Tongue (tissue), 2 donors: ENCODE results near the gene ABCC5. TPM values are rescaled to one million over a fixed set of nuclear protein-coding genes. Genes with fewer than 3 reads are reported as not detected.
"Not testable (repeated sequence)": the region's sequence is repeated elsewhere in the genome, so short reads cannot be mapped to it uniquely, and the experiment has no call there.

Experiments used
- DNase-seq: peaks from one replicate; pipeline ENCODE4 v3.0.0-alpha.2; 2015
- total RNA-seq: library from RNA; depleted of rRNA; stranded (reverse); fragments of >200 nt; gene quantifications from one replicate; pipeline ENCODE4 v1.2.3, GENCODE V29; 2014

Gene ABCC5
- total RNA-seq, 1 donor from 2014 or later: 58.7 TPM

DNA sequence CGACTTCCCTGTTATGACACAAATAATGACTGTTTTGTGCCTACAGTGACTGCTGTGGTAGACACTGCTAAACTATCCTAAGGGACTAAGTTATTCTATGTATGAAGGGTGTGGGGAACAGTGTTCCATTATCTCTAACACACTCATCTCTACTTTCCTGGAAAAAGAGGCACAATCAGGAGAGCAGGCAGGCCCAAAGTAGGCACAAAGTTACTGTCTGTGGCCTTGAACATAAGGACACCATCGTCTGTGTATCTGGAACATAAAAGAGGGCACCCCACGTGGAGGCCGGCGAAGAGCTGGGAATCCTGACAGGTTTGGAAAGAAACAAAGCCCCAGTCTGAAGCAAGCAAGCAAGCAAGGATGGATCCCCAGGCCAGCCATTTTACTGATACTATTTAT lies 1.5 kb downstream of the ABCC5 start:
- no peak for DNase-seq

DNA sequence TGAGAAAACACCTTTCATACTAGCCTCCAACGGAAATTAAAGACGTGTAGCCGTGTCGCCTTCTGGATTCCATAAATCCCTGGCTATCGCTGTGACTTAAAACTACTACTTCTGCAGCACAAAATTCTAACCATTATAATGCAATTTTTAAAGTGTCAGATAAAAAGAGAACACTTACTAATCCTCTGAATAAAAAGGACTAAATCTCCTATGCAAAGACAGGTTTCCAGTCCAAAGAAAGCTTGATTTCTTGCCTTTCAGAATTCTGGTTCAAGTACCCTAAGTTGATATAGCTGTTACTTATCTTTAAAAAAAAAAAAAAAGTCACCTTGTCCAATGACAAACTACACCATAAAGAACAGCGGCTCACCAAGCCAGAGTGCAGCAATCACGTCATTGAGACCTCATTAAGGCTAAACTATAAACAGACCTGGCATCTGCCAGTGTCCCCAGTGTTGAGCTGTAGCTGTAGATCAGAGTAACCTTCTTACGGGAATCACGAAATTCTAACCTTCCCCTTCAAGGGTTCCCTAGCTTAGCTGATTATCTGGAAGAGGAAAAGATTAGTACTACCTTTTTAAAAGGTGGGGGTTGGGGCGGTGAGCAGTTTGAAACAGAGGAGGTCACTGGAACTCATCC lies 2.2 kb downstream of the ABCC5 start:
- peak; percentile 24 for DNase-seq

DNA sequence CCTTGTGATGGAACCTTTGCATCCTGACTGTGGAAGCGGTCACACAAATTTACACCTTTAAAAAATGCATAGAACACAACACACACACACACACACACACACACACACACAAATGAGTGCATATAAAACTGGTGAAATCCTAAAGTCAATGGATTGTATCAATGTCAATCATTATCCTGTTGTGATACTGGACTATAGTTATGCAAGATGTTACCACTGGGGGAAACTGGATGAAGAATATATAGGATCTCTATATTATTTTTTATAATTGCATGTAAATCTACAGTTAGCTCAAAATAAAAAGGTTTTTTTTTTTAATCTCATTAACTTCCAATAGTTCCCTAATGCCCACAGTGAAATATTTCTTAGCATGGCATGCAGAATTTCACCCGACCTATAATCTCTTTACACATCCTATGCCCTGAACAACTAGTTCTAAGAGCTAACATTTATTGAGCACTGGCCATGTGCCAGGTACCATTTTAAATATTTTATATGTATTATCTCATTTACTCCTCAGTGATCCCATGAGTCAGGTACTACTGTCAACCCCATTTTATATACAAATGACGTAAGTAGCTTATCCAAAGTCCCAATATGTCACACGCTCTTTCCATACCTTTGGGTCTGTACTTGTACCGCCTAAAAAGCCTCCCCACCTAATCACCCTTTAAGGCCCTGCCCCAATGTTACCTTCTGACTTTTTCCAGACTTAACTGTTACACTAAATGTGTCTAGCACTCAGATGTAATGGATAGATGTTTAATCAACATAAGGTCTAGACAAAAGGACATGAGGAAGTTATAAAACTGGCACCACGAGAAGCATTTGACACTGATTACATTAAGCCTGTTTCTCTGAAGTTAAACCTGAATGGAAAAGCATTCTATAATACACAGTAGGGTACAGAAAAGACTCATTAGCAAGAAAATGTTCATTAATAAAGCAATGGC lies 5.5 kb downstream of the ABCC5 start:
- DNase-seq: no peak

DNA sequence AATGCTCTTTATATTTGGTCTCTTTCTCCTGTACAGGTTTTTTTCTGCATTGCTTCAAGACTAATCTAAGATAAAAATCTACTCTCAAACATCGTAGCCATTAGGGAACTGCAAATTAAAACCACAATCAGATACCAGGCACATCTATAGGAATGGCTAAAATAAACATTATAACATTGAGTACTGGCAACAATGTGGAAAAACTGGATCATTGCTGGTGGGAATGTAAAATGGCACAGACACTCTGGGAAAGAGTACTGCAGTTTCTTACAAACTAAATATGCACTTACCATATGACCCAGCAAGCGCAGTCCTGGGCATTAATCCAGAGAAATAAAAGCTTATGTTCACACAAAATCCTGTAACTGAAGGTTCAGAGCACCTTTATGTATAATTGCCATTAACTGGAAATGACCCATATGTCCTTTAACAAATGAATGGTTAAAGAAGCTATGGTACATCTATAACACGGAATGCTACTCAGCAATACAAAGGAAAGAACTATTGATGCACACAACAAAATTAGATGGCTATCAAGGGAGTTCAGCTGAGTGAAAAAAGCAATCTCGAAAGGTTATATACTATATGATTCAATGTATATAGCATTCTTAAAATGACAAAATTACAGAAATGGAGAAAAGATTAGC lies 6.3 kb downstream of the ABCC5 start:
- DNase-seq: no peak

DNA sequence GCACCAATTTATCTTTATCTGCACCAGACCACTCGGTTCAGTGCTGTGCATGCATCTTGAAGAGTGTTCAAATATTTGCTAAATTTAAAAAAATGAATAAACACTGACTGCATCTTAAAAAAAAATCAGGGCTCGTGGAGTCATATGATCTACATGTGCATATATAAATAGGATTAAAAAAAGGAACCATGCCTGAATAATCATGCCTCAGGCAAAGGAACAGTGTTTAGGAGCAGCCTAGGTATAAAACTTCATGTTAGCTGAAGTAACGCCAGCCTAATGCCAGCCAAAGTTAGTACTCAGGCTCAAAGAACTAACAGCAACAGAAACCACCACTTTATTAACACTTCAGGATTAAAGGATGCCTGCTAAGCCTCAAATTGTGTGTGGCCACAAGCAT lies 9.5 kb downstream of the ABCC5 start:
- DNase-seq: no peak

DNA sequence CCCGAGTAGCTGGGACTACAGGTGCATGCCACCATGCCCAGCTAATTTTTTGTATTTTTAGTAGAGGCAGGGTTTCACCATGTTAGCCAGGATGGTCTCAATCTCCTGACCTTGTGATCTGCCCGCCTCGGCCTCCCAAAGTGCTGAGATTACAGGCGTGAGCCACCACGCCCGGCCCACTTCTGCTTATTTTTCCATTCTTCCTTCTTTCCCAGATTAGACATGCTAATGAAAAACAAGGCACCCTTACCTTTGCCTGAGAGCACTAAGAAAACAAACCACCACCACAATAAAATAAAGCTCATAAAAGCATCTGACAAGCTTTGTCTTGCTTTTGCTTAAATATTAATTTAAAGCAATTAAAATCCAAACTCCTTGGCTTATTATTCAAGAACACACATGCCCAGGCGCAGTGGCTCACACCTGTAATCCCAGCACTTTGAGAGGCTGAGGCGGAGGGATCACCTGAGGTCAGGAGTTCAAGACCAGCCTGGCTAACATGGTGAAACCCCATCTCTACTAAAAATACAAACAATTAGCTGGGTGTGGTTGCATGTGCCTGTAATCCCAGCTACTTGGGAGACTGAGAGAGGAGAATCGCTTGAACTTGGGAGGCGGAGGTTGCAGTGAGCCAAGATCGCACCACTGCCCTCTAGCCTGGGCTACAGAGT lies 10.4 kb downstream of the ABCC5 start:
- not testable (repeated sequence) for DNase-seq

DNA sequence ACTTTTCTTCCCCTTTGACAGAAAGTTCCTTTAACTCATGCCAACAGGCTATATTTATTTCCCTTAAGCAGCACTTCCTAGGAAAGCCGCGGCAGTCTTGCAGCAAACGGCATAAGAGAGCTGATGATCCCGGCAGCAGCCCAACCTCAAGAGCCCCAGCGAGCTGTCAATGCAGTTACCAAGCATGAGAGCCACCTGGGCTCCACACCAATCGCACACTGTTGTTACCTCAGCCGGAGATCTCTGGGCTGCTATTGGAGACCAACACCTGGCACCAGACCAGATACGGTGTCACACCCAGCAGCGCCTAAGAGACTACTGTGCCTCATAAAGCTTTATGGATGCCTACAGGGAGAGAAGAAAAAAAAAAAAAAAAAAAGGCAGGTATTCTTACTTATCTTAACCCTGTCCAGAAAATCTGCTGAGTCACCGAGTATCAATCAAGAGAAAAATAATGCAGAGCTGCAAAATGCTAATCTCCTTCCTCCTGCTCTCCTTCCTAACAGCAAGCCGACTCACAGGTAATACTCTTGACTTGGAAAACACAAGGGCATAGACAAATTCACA lies 11.7 kb downstream of the ABCC5 start:
- peak; percentile 69 for DNase-seq

DNA sequence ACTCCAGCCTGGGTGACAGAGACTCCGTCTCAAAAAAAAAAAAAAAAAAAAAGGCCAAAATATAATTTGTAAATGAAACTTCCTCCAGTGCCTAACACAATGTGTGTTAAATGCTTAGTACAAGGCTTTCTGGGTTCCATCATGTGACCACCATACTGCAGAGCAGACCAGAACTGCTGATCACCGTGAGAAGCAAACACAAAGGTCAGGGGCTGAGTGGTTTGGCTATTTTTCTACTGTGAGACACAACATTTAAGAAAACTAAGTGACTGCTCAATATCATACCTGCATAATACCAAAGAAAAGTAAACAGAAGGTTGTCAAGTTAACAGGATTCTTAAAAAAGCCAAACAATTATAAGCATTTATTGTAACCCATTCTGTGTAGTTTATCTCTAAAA lies 13.2 kb downstream of the ABCC5 start:
- DNase-seq: no peak

DNA sequence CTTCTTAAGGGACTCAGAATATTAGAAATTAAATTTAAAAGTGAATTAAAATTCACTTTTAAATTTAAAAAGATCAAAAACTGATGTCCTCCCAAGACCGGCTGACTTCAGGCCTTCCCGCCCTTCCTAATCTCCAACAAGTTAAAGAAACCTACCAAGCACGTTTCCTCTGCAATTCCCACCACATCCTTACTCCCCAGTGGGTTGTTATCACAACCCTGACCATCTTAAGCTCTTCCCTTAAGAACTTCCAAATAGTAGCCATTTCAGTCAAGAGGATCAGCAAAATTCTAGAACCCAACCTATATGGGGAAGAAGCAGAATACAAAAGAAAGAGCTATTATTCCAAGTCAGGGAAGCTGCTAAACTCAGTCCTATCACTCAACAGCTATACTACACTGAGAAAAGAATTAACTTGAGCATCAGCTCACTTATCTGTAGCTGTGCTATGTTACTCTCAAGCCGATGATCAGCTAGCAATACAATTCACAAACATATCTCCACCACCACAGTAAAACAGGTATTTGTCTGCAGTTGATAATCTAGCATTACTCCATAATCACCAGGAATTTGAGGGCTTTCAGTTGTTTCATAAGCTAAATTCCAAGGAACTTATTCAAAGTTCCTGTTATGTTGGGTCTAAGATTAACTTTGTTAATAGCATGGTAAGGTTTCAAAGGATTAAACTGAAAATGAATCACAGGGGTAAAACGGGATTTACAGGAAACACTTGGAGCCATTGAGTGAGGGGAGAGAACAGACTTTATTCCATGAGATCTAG lies 14.3 kb downstream of the ABCC5 start:
- no peak for DNase-seq

DNA sequence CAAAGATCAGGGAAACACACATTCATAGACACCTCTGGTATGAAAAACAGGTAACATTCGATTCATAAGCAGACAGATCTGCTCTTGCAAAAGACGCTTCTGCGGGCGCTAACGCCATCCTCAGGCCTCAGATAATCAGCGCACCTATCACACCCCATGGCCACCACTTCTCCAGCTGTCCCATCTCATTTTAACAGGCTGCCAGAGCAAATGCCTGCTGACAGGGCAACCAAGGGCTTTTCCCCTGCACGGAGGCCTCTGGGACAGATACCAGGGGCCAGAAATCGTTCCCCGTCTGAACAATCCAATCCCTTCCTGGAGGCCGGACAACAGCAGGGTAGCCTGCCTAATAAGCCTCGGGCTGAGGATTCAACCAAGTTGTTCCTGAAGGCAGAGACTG lies 15.2 kb downstream of the ABCC5 start:
- no peak for DNase-seq

DNA sequence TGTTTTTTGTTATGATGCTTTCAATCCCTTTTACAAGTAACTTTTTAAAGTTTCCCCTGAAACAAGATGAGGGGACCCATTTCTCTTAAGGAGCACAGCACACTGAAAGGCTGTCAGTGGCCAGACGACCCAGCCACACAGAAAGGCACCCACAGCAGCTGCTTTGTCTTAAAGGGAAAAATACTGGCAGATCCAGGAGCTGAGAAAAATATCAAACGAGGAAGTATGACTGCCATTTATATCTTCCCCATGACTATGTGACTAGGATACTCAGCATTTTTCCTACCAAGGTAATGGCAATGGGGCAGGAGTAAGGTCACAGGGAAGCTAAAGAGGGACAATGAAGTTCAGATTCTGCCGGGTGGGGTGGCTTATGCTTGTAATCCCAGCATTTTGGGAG lies 15.9 kb downstream of the ABCC5 start:
- no peak for DNase-seq

DNA sequence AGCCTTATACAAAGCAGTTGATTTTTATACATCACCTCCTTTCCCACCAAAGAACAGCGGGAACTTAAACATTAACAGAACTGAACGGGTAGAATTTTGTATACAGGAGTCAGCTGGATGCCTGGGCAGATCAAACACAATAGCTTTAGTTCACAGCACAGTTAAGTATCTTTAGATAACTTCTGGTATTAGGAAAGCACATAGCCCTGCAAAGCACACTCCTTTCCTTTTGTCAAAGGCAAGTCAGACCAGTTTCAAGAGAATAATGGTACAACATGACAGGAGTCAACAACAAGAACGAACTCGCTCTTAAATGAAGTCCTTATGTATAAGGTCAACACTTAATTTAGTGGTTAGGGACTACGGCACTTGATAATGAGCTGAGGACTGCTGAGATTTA lies 26.3 kb downstream of the ABCC5 start:
- peak; percentile 47 for DNase-seq

DNA sequence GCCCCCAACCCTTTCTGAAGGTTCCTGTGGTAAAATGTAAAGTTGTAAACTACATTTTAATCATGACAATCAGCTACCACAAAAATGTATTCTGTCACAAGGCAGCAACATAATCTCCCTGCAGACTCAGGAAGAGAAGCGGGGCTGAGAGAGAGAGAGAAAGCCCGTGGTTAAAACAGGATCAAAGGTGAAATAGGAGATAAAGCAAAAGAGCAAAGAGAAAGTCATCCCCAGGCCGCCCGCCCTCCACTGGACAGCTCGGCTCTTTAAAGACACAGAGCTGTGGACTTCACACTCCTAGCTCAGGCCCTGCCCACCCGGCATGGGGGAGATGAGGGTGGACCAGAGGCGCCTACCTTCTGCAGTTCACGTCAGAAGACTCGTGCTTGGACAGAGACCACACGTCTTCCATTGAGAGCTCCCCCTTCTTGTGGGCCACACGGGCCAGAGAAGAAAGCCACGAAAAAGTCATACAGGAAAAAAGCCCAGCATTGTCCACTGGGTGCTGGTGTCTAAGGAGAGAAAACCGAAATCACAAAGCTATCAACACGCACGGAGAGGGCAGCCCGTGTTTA lies 29.4 kb downstream of the ABCC5 start:
- DNase-seq: no peak

DNA sequence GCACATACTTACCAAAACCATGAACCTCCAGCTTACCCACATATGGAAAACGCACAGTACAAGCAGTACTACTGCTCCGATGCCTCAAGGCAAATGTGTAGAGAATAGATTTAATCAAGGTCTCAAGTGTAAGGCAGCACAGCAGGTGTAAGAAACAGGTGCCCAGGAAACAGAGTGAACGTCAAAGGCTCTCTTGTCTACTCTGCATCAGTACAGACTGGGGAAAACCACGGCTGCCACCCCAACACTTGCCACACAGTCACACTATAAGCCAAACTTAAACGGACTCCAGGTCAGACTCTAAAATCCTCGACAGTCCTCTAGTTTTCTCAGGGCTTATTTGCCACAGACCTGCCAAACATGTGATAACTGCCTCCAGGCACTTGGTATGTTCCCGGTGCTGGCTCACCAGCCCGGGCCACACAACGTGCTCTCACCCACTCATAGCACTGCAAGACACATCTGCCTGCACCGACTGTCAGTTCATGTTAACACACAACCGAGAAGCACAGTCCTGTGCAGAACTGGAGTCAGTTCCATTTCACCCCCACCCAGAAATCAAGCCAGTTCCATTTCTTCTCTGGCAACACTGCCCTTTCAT lies 30.6 kb downstream of the ABCC5 start:
- peak; percentile 27 for DNase-seq

DNA sequence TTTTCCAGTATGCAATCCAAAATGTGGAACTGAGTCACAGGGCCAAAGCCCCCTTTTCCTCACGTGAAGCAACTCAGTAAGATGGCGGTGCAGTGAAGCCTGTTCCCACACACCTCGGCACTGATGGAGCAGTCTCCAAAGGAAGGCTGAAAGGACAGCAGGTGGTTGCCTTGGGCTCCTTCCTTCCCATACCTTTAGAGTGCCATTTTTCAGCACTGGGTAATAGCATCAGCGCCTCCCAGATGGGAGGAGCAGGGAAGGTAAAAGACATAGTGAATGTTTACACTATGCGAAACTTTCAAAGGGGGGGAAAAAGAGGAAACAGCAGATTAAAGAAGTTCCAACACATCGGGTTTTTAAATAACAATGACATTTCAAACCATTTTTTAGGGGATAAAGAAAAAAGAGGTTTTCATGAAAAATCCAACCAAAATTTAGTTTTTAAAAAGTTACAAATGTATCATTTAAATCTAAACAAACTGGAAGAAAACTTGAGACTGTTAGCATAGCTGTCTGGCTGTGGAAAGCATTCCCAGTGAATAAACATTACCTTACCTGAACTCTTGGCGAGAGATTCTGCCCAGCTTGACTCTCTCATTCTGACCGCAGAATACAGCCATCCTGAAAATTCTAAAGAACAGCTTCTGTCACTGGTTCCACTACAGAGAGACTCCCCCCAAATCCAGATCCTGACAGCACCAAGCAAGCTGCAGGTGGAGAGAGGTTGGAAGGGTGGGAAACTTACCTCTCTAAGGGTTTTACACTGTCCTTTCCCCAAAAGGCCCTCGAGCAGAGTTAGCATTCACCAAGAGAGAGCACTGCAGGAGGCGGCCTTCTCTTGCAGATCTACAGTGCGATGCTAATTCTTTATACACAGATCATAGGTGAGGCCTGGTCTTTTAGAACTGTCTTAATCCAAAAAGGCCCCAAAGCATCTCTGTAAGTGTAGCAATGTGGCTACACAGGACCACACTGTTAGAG lies 32.6 kb downstream of the ABCC5 start:
- no peak for DNase-seq

DNA sequence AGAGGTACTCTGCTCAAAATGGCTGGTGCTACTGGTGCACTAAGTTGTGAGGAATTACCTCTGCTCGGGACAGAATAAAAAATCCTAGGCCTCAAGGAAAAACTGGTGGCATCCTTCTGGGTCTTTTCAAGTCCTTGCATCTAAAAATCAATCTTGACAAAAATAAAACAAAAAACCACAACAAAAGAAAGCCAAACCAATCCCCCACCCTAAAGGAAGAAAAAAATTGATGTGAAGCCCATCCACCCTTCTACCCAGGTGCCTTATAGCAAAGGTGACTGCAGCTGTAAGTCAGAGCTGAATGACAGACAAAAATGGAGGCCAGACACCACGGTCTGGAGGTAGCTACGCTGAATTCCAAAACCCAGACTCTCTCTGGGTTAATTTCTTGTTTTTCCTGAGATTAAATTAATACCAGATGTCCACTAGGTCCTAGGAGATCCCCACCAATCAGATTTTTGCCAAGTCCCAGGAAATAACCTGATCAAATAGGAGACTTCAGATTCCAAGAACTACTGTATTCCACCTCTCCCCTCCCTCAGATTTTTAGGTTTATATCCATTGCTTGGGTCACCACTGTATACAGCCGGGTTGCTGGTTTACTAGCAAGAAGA lies 33.5 kb downstream of the ABCC5 start:
- DNase-seq: no peak

DNA sequence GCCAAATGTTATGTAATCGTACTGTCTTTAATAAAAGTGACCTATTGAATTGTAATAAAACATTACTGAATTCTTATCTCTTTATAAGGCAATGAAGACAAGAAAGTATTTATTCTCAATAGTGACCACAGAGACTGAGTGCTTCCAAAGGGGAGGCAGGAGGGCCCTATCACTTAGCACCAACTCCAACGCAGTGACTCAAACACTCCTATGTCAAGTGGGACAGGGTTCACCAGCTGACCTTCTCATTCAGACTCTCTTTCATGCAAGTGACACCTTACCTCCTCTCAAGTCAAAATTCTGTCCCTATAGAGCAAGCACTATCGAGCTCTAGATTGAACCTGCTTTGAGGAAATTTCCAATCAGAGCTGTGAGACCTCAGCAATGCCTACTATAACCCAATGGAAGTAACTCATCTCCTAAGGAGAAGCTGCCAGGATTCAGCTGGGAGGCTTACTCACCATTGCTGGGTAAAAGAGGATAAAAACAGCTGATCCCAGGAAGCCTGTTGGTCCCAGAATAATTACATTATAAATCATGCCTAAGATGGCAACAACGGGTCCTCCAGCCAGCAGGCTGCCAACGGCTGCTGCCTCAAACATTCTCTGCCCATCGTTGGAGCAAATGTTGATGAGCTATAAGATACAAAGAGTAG lies 35.6 kb downstream of the ABCC5 start:
- DNase-seq: no peak

DNA sequence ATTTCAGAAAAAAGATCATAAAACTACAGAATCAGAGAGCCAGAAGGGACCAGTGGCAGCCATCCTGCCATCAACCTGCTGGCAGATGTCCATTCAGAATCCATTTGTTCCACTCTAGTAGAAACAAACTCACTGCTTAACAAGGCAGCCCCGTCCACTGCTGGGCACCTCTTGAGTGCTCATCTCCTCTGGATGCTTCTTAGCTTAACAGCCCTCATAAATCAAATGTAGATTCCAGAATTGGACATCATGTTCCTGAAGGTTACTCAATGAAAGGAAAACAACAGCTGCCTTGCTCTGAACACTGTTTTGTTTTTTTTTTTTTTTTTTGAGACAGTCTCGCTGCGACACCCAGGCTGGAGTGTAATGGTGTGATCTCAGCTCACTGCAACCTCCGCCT lies 37.3 kb downstream of the ABCC5 start:
- no peak for DNase-seq
